ENCODE results near the gene ZNF329. TPM values are rescaled to one million over a fixed set of nuclear protein-coding genes. Genes with fewer than 3 reads are reported as not detected.
"Not testable (repeated sequence)": the region's sequence is repeated elsewhere in the genome, so short reads cannot be mapped to it uniquely, and the experiment has no call there.

The ZNF329 gene
- total RNA-seq, 2 experiments from 2014 or later, result 3.1 to 3.2 TPM

DNA sequence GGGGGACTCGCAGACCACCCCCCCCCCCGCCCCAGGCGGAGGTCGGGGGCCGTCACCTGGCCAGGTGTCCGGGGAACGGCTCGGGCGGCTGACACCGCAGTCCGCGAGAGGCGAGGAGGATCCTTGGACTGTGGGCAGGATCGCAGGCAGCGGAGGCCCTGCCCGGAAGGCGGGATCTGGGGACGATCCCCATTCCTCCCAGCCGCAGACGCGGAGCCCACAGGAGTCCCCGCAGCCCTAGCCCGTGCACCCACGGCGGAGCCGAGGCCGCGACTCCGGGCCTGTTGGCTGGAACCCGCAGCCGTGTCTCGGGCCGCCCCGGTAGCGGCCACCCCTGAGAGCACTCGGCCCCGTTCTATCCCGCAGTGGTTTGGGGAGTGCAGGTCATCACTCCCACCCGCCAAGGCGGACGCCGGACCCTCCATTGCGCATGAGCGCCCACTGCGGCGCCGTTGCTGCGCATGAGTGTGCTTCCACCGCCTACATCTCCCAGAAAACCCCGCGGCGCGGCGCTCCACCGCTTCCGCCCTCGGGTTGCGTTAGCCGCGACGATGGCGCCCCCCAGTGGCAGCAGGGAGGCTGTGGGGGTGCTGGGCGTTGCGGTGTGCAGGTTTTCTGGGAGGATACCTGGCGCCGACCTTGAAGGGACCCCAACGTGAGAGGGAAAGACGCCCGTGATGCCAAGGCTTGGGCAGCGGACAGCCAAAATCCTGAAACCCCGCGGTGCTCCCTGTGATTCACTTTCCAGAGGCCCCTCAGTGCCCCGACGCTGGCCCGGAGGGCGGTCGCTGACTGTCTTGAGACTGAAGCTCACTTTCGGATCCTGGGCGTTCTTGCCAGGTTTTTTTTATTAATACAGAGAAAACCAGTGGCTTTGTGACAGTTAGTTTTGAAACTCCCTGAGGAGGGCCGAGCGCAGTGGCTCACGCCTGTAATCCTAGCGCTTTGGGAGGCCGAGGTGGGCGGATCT, 4.4 kb upstream of the ZNF329 start:
- no TSS peak for BruUV-seq (replicated peaks)
- H3K4me3 ChIP-seq (ENCODE audit: low read depth, low read length, poor library complexity, severe bottlenecking), result no peak overlapping the region
- intact Hi-C loops (cut with micrococcal nuclease; ENCODE audit: unreplicated experiment), result no loop called here
- no peaks in the 10 kb centered on the region for H3K36me3 ChIP-seq (ENCODE audit: insufficient read depth, low read length)
- no peak overlapping the region for H3K27ac ChIP-seq (ENCODE audit: low read depth, low read length, poor library complexity, severe bottlenecking)
- no peak overlapping the region for H2AFZ ChIP-seq (ENCODE audit: low read length)
- CTCF ChIA-PET (ENCODE audit: unreplicated experiment), result no interaction called here
- H3K9me2 ChIP-seq (ENCODE audit: insufficient read depth, low read length), result no peaks in the 10 kb centered on the region
- peaks cover 20% of the 10 kb centered on the region; the same call in 1 of the 2 replicates for H3K9me3 ChIP-seq (ENCODE audit: low read length)
- peaks cover 2% of the 10 kb centered on the region for H3K4me1 ChIP-seq (ENCODE audit: insufficient read depth, low read length, poor library complexity, severe bottlenecking)
- POLR2A ChIA-PET, result interaction anchor here (0.6 kb wide), 1 partner anchor 1716 kb away, joined by 3 read pairs; no protein-coding TSS in a partner anchor
- no peak for TF ChIP-seq EZH2phosphoT487 (IDR thresholded peaks at IDR 0.05; ENCODE audit: borderline replicate concordance, low read depth, low read length)
- TF ChIP-seq, protein P1, sequence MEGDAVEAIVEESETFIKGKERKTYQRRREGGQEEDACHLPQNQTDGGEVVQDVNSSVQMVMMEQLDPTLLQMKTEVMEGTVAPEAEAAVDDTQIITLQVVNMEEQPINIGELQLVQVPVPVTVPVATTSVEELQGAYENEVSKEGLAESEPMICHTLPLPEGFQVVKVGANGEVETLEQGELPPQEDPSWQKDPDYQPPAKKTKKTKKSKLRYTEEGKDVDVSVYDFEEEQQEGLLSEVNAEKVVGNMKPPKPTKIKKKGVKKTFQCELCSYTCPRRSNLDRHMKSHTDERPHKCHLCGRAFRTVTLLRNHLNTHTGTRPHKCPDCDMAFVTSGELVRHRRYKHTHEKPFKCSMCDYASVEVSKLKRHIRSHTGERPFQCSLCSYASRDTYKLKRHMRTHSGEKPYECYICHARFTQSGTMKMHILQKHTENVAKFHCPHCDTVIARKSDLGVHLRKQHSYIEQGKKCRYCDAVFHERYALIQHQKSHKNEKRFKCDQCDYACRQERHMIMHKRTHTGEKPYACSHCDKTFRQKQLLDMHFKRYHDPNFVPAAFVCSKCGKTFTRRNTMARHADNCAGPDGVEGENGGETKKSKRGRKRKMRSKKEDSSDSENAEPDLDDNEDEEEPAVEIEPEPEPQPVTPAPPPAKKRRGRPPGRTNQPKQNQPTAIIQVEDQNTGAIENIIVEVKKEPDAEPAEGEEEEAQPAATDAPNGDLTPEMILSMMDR (conservative IDR thresholded peaks at IDR 0.05; ENCODE audit: low read length), result 0 out of 2 replicates have a peak, but pooled peaks have one; percentile 18
- H3K79me2 ChIP-seq (ENCODE audit: insufficient read depth, low read depth, low read length), result no peaks in the 10 kb centered on the region
- DNase-seq (ENCODE audit: low spot score), result no peak
- H3K4me2 ChIP-seq (ENCODE audit: low read length), result no peak overlapping the region; the same call in 1 of the 2 replicates
- no peaks in the 10 kb centered on the region for H4K20me1 ChIP-seq (ENCODE audit: insufficient read depth, low read length)

DNA sequence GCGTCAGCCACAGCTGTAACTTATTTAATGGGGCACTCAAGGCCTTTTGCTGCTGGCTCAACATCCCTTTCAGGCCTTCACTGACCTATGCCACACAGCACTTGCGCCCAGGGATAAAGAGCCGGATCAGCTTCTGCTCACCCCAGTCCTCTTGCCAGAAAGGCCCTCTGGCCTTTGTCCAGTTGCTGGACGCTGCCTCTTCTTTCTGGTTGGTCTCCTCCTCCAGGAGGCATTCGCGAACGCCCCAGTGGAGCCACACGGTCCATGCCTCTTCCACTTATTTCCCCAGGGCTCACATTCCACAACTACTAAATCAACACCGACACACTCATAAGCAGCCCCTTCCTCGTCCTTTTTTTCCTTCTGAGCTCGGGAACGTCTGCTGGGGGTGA, 3.7 kb upstream of the ZNF329 start:
- ChIA-PET CTCF (ENCODE audit: unreplicated experiment) (no interaction called here), POLR2A (interaction anchor here (0.6 kb wide), 1 partner anchor 1715 kb away, joined by 3 read pairs; no protein-coding TSS in a partner anchor)
- H3K4me3 ChIP-seq (ENCODE audit: low read depth, low read length, poor library complexity, severe bottlenecking), result no peak overlapping the region
- H3K36me3 ChIP-seq (ENCODE audit: insufficient read depth, low read length), result no peaks in the 10 kb centered on the region
- H3K9me3 ChIP-seq (ENCODE audit: low read length), result peaks cover 27% of the 10 kb centered on the region; the same call in 1 of the 2 replicates
- BruUV-seq (replicated peaks), result no TSS peak
- H3K4me2 ChIP-seq (ENCODE audit: low read length), result no peak overlapping the region; the same call in 1 of the 2 replicates
- H3K9me2 ChIP-seq (ENCODE audit: insufficient read depth, low read length), result no peaks in the 10 kb centered on the region
- H3K27ac ChIP-seq (ENCODE audit: low read depth, low read length, poor library complexity, severe bottlenecking), result no peak overlapping the region
- H3K79me2 ChIP-seq (ENCODE audit: insufficient read depth, low read depth, low read length), result no peaks in the 10 kb centered on the region
- no peak for DNase-seq (ENCODE audit: low spot score)
- intact Hi-C loops (cut with micrococcal nuclease; ENCODE audit: unreplicated experiment), result no loop called here
- H3K4me1 ChIP-seq (ENCODE audit: insufficient read depth, low read length, poor library complexity, severe bottlenecking), result peaks cover 4% of the 10 kb centered on the region
- TF ChIP-seq EZH2phosphoT487 (IDR thresholded peaks at IDR 0.05; ENCODE audit: borderline replicate concordance, low read depth, low read length), result no peak
- TF ChIP-seq, protein P1 (conservative IDR thresholded peaks at IDR 0.05; ENCODE audit: low read length), result no peak
- H4K20me1 ChIP-seq (ENCODE audit: insufficient read depth, low read length), result no peaks in the 10 kb centered on the region
- H2AFZ ChIP-seq (ENCODE audit: low read length), result no peak overlapping the region

DNA sequence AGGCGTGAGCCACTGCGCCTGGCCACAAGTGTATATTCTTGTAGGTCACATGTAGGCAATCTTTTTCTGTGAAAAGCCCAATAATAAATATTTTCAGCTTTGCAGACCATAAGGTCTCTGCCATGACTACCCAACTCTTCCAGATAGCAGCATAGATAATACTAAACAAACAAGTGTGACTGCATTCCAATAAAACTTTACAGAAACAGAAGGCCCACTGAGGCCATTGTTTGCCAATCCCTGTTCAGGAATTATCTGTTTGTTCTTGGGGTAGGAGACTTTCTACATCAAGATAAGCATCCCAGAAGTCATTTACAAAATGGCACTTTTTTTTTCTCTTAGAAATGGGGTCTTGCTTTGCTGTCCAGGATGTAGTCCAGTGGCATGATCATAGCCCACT, 2.8 kb upstream of the ZNF329 start:
- no TSS peak for BruUV-seq (replicated peaks)
- Histone ChIP-seq H2AFZ (ENCODE audit: low read length) (no peak overlapping the region), H3K4me3 (ENCODE audit: low read depth, low read length, poor library complexity, severe bottlenecking) (no peak overlapping the region), H3K9me3 (ENCODE audit: low read length) (peaks cover 31% of the 10 kb centered on the region), H3K4me1 (ENCODE audit: insufficient read depth, low read length, poor library complexity, severe bottlenecking) (peaks cover 4% of the 10 kb centered on the region), H3K4me2 (ENCODE audit: low read length) (no peak overlapping the region), H4K20me1 (ENCODE audit: insufficient read depth, low read length) (no peaks in the 10 kb centered on the region), H3K27ac (ENCODE audit: low read depth, low read length, poor library complexity, severe bottlenecking) (no peak overlapping the region), H3K79me2 (ENCODE audit: insufficient read depth, low read depth, low read length) (no peaks in the 10 kb centered on the region), H3K9me2 (ENCODE audit: insufficient read depth, low read length) (no peaks in the 10 kb centered on the region), H3K36me3 (ENCODE audit: insufficient read depth, low read length) (no peaks in the 10 kb centered on the region)
- ChIA-PET POLR2A (no interaction called here), CTCF (ENCODE audit: unreplicated experiment) (no interaction called here)
- TF ChIP-seq, protein P1 (conservative IDR thresholded peaks at IDR 0.05; ENCODE audit: low read length), result no peak
- no peak for TF ChIP-seq EZH2phosphoT487 (IDR thresholded peaks at IDR 0.05; ENCODE audit: borderline replicate concordance, low read depth, low read length)
- intact Hi-C loops (cut with micrococcal nuclease; ENCODE audit: unreplicated experiment), result no loop called here
- no peak for DNase-seq (ENCODE audit: low spot score)

DNA sequence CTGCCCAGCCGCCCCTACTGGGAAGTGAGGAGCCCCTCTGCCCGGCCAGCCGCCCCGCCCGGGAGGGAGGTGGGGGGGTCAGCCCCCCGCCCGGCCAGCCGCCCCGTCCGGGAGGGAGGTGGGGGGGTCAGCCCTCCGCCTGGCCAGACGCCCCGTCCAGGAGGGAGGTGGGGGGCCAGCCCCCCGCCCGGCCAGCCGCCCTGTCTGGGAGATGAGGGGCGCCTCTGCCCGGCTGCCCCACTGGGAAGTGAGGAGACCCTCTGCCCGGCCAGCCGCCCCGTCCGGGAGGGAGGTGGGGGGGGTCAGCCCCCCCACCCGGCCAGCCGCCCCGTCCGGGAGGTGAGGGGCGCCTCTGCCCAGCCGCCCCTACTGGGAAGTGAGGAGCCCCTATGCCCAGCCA, 3.1 kb downstream of the ZNF329 start:
- H3K9me2 ChIP-seq (ENCODE audit: insufficient read depth, low read length); BruUV-seq (replicated peaks); H2AFZ ChIP-seq (ENCODE audit: low read length); H3K36me3 ChIP-seq (ENCODE audit: insufficient read depth, low read length); intact Hi-C loops (cut with micrococcal nuclease; ENCODE audit: unreplicated experiment); POLR2A ChIA-PET; H3K4me1 ChIP-seq (ENCODE audit: insufficient read depth, low read length, poor library complexity, severe bottlenecking); H3K79me2 ChIP-seq (ENCODE audit: insufficient read depth, low read depth, low read length); CTCF ChIA-PET (ENCODE audit: unreplicated experiment); DNase-seq (ENCODE audit: low spot score); H4K20me1 ChIP-seq (ENCODE audit: insufficient read depth, low read length); H3K4me2 ChIP-seq (ENCODE audit: low read length); H3K27ac ChIP-seq (ENCODE audit: low read depth, low read length, poor library complexity, severe bottlenecking); H3K4me3 ChIP-seq (ENCODE audit: low read depth, low read length, poor library complexity, severe bottlenecking): not testable (repeated sequence)
- H3K9me3 ChIP-seq (ENCODE audit: low read length), result peaks cover 35% of the 10 kb centered on the region
